Sigmoid colon (tissue), 3 donors: ENCODE measurements around the gene ATP2B2.

ENCODE experiments used
- CTCF ChIP-seq, 4 experiments: fragments of 450-650 bp in 3 of 4; fragments of 200-600 bp in 1 of 4; IDR thresholded peaks; one replicate each; pipeline ENCODE4 v1.5.1; 2016 to 2019; ENCODE audit warnings: antibody characterized with exemption in 4 of 4, mild to moderate bottlenecking in 3 of 4, moderate library complexity in 2 of 4
- POLR2A ChIP-seq, 2 donors: fragments of 450-650 bp; IDR thresholded peaks; one replicate each; pipeline ENCODE4 v1.6.1; 2016; ENCODE audit warnings: antibody characterized with exemption in 2 of 2, mild to moderate bottlenecking in 2 of 2, moderate library complexity in 2 of 2

GRCh38 chr3:10320320-10320677, 185.1 kb downstream of the ATP2B2 start:
- TF ChIP-seq CTCF (IDR thresholded peaks at IDR 0.05) (no peak), POLR2A (IDR thresholded peaks at IDR 0.05) (no peak)
